Tibial nerve (tissue), 4 donors: ENCODE measurements around the gene AGXT.

Source experiments
- CTCF ChIP-seq, 5 experiments: fragments of 200-600 bp in 3 of 5; fragments of 450-650 bp in 2 of 5; sonication (generic) in 3 of 5; IDR thresholded peaks; one replicate each; pipeline ENCODE4 v1.5.1; 2016 to 2019; ENCODE audit warnings: antibody characterized with exemption in 5 of 5, mild to moderate bottlenecking in 3 of 5, moderate library complexity in 2 of 5
- EP300 ChIP-seq, 2 donors: sonication (generic); formaldehyde crosslinking; IDR thresholded peaks; one replicate each; pipeline ENCODE4 v1.6.1; 2017; ENCODE audit warnings: antibody characterized with exemption in 2 of 2, mild to moderate bottlenecking in 1 of 2
- POLR2A ChIP-seq, 2 donors: fragments of 450-650 bp; IDR thresholded peaks; one replicate each; pipeline ENCODE4 v1.6.1; 2017; ENCODE audit warnings: antibody characterized with exemption in 2 of 2, mild to moderate bottlenecking in 2 of 2, moderate library complexity in 2 of 2

- no peak for TF ChIP-seq CTCF (IDR thresholded peaks at IDR 0.05)
- TF ChIP-seq POLR2A (IDR thresholded peaks at IDR 0.05) = no peak
- TF ChIP-seq EP300 (IDR thresholded peaks at IDR 0.05) = no peak
These were observed 33.1 kb upstream of the AGXT start for GRCh38 chr2:240835528-240835927.
